HepG2 (cell line): ENCODE data around the gene RBM12.

ENCODE experiments used
- FLYWCH1 ChIP-seq: sonication (generic); formaldehyde crosslinking; IDR thresholded peaks from 2 replicates; pipeline ENCODE4 v1.8.1; 2023; ENCODE audit warnings: mild to moderate bottlenecking, missing genetic modification reagents
- JUN ChIP-seq: sonication (generic); formaldehyde crosslinking; IDR thresholded peaks from 2 replicates; pipeline ENCODE4 v1.4.0; 2020; ENCODE audit warnings: mild to moderate bottlenecking, missing genetic modification reagents
- MAFF ChIP-seq: IDR thresholded peaks from 2 replicates; pipeline ENCODE4 v1.6.1; 2011; ENCODE audit warnings: low read depth, low read length, improper control_type of control experiment
- MBNL3 ChIP-seq: fragments of 250-450 bp; sonication (Bioruptor Pico); conservative IDR thresholded peaks from 2 replicates; pipeline ENCODE4 v1.8.0; 2022; ENCODE audit warnings: mild to moderate bottlenecking, inconsistent platforms
- MIER2 ChIP-seq: IDR thresholded peaks from 2 replicates; pipeline ENCODE4 v1.6.1; 2016; ENCODE audit warnings: missing biosample characterization, missing genetic modification reagents
- MXI1 ChIP-seq: IDR thresholded peaks from 3 replicates; pipeline ENCODE4 v1.6.1; 2012; ENCODE audit warnings: low read depth, low read length, inconsistent platforms, borderline replicate concordance
- NFE2 ChIP-seq: sonication (generic); formaldehyde crosslinking; IDR thresholded peaks from 2 replicates; pipeline ENCODE4 v1.4.0; 2020; ENCODE audit warnings: missing genetic modification reagents
- RAD51 ChIP-seq: fragments of 450-650 bp; IDR thresholded peaks from 2 replicates; pipeline ENCODE4 v1.6.1; 2016; ENCODE audit warnings: borderline replicate concordance
- SIN3A ChIP-seq: IDR thresholded peaks from 2 replicates; pipeline ENCODE4 v1.6.1; 2011; ENCODE audit warnings: low read depth, mild to moderate bottlenecking, control low read depth, low read length, borderline replicate concordance
- TF ChIP-seq, protein P1 (sequence below): sonication (generic); formaldehyde crosslinking; IDR thresholded peaks from 2 replicates; pipeline ENCODE4 v1.4.0; 2020; ENCODE audit warnings: missing genetic modification reagents
- TF ChIP-seq, protein P2 (sequence below): sonication (generic); formaldehyde crosslinking; IDR thresholded peaks from 2 replicates; pipeline ENCODE4 v1.4.0; 2020; ENCODE audit warnings: missing genetic modification reagents, mild to moderate bottlenecking, borderline replicate concordance
- TF ChIP-seq, protein P3 (sequence below): sonication (generic); formaldehyde crosslinking; IDR thresholded peaks from 2 replicates; pipeline ENCODE4 v1.5.0; 2020; ENCODE audit warnings: mild to moderate bottlenecking, missing genetic modification reagents, moderate library complexity
- TF ChIP-seq, protein P4 (sequence below), 2 experiments: sonication (generic) in 1 of 2; formaldehyde crosslinking in 1 of 2; IDR thresholded peaks; 2 replicates each; pipeline versions ENCODE4 v1.6.1 to v1.9.0; 2014 to 2022; ENCODE audit warnings: antibody characterized with exemption in 1 of 2, borderline replicate concordance in 1 of 2, inconsistent platforms in 1 of 2, low read depth in 1 of 2, missing genetic modification reagents in 1 of 2

DNA sequence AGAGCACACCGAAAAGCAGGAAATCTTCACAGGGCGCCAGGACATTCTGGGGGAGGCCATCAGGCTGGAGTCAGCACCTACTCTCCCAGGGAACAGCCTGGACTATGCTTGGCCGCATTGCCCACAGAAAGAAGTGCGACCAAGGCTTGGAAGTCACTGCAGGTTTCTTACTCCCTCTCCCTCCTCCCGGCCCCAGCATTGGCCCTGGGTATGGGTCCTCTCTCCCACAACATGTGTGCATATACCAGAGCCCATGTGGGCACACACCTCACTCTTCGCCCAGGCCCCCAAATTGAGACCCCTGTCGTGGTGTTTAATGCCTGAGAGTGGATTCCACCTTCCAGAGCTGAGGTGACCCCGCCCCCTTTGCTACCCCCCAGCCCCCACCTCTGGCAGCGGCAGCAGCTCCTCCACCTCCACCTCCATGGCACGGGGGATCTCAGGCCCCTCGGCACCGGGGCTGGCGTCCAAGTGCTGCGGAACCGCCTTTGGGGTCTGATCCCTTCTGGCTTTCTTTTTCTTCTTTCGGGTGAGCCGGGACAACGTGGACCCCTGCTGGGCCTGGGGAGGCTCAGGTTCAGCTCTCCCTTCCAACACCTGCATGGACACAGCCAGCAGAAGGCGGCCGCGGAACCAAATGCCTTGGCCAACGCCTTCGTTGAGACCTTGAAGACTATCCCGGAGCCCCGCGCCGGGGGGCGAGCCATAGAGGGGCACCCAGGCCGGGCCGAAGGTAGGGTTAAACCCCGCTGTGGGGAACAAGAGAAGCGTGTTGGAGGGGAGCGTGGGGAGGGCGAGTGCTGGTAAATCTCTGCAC, 64.3 kb downstream of the RBM12 start:
- TF ChIP-seq, protein P1, sequence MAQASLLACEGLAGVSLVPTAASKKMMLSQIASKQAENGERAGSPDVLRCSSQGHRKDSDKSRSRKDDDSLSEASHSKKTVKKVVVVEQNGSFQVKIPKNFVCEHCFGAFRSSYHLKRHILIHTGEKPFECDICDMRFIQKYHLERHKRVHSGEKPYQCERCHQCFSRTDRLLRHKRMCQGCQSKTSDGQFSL (CRISPR knock-in tag): no peak
- TF ChIP-seq, protein P2, sequence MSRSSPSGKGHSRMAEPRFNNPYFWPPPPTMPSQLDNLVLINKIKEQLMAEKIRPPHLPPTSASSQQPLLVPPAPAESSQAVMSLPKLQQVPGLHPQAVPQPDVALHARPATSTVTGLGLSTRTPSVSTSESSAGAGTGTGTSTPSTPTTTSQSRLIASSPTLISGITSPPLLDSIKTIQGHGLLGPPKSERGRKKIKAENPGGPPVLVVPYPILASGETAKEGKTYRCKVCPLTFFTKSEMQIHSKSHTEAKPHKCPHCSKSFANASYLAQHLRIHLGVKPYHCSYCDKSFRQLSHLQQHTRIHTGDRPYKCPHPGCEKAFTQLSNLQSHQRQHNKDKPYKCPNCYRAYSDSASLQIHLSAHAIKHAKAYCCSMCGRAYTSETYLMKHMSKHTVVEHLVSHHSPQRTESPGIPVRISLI: no peak
- TF ChIP-seq, protein P3, sequence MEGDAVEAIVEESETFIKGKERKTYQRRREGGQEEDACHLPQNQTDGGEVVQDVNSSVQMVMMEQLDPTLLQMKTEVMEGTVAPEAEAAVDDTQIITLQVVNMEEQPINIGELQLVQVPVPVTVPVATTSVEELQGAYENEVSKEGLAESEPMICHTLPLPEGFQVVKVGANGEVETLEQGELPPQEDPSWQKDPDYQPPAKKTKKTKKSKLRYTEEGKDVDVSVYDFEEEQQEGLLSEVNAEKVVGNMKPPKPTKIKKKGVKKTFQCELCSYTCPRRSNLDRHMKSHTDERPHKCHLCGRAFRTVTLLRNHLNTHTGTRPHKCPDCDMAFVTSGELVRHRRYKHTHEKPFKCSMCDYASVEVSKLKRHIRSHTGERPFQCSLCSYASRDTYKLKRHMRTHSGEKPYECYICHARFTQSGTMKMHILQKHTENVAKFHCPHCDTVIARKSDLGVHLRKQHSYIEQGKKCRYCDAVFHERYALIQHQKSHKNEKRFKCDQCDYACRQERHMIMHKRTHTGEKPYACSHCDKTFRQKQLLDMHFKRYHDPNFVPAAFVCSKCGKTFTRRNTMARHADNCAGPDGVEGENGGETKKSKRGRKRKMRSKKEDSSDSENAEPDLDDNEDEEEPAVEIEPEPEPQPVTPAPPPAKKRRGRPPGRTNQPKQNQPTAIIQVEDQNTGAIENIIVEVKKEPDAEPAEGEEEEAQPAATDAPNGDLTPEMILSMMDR: no peak
- TF ChIP-seq MIER2 (CRISPR knock-in tag): no peak
- no peak for TF ChIP-seq FLYWCH1 (CRISPR knock-in tag)
- no peak for TF ChIP-seq JUN (CRISPR knock-in tag)
- TF ChIP-seq, protein P4, sequence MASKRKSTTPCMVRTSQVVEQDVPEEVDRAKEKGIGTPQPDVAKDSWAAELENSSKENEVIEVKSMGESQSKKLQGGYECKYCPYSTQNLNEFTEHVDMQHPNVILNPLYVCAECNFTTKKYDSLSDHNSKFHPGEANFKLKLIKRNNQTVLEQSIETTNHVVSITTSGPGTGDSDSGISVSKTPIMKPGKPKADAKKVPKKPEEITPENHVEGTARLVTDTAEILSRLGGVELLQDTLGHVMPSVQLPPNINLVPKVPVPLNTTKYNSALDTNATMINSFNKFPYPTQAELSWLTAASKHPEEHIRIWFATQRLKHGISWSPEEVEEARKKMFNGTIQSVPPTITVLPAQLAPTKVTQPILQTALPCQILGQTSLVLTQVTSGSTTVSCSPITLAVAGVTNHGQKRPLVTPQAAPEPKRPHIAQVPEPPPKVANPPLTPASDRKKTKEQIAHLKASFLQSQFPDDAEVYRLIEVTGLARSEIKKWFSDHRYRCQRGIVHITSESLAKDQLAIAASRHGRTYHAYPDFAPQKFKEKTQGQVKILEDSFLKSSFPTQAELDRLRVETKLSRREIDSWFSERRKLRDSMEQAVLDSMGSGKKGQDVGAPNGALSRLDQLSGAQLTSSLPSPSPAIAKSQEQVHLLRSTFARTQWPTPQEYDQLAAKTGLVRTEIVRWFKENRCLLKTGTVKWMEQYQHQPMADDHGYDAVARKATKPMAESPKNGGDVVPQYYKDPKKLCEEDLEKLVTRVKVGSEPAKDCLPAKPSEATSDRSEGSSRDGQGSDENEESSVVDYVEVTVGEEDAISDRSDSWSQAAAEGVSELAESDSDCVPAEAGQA (IDR thresholded peaks at IDR 0.05; ENCODE audit: low read depth): no peak
- TF ChIP-seq, protein P4 (CRISPR knock-in tag; IDR thresholded peaks at IDR 0.05; ENCODE audit: borderline replicate concordance): no peak
- no peak for TF ChIP-seq RAD51
- TF ChIP-seq MAFF: no peak
- TF ChIP-seq SIN3A: no peak
- TF ChIP-seq NFE2 (CRISPR knock-in tag): no peak
- no peak for TF ChIP-seq MXI1
- no peak for TF ChIP-seq MBNL3 (CRISPR knock-in tag)
